DND-41 (cell line): ENCODE results near the gene CCDC30.

ENCODE experiments used
- EZH2 ChIP-seq: IDR thresholded peaks from 3 replicates; pipeline ENCODE4 v1.6.1; 2012; ENCODE audit warnings: borderline replicate concordance, low read depth, mild to moderate bottlenecking, moderate library complexity, low read length, inconsistent platforms; ENCODE audit not compliant: severe bottlenecking
- TF ChIP-seq, protein P1 (sequence below): IDR thresholded peaks from 2 replicates; pipeline ENCODE4 v1.5.1; 2012; ENCODE audit warnings: borderline replicate concordance, low read length, moderate library complexity, mild to moderate bottlenecking; ENCODE audit not compliant: poor library complexity, severe bottlenecking; ENCODE audit errors: extremely low read depth

DNA sequence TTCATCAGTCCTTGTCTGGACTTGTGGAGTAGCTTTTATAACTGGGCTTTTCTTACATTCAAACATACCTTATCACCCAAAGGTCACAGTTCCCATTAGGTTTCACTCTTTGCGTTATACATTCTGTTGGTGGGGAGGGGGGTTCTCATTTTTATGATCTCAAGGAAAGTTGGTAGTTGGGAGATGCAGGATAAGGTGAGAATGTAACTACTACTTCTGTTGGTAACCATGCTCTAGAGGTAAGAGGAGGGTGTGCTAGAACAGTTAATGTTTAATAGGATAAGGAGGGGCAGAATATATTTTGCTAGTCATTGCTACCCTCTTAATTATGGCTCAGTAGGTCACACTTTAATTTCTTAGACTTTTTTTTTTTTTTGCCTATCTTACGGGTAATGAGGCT, 229.8 kb downstream of the CCDC30 start:
- TF ChIP-seq, protein P1, sequence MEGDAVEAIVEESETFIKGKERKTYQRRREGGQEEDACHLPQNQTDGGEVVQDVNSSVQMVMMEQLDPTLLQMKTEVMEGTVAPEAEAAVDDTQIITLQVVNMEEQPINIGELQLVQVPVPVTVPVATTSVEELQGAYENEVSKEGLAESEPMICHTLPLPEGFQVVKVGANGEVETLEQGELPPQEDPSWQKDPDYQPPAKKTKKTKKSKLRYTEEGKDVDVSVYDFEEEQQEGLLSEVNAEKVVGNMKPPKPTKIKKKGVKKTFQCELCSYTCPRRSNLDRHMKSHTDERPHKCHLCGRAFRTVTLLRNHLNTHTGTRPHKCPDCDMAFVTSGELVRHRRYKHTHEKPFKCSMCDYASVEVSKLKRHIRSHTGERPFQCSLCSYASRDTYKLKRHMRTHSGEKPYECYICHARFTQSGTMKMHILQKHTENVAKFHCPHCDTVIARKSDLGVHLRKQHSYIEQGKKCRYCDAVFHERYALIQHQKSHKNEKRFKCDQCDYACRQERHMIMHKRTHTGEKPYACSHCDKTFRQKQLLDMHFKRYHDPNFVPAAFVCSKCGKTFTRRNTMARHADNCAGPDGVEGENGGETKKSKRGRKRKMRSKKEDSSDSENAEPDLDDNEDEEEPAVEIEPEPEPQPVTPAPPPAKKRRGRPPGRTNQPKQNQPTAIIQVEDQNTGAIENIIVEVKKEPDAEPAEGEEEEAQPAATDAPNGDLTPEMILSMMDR = no peak
- no peak for TF ChIP-seq EZH2
